LoVo (cell line): ENCODE data around the gene CSTF2.
"Not testable (repeated sequence)": the region's sequence is repeated elsewhere in the genome, so short reads cannot be mapped to it uniquely, and the experiment has no call there.

ENCODE experiments used
- DNase-seq: peaks from one replicate; pipeline ENCODE4 v3.0.0-alpha.2; 2016; ENCODE audit warnings: low spot score

The CSTF2 gene

DNA sequence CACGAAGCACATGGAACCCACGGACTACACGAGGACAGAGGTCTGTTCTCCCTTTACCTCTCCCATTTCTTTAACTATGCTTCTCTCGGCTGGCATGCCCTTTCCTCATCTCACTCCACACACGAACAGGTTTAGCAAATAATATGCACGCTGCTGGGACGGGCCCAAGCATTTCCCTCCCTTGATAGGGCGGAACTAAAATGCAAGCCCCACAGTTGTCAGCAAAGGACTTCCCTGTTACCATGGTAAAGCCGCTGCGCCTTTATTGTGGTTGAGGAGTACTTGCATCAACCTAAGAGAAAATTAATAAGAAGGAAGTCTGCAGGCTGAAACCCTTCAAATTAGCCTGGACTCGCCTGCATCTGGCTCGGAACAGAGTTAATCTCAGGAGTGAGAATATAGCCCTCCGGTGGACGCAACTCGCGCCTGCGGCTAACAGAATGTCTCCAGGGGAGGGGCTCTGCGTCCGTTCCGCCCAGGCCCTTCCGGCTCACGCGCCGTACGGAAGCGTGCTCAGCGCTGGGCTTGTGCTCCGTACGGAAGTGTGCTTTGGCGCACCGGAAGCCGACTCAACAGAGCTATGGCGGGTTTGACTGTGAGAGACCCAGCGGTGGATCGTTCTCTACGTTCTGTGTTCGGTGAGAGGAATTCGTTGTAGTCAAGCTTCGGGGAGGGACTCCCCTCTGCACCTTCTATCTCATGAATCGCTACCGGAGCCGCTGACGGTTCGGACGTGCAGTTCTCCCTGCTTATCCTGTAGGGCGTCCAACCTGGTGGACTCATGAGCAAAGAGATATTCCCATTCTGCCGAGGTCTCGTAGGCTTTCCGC lies at the start of gene CSTF2:
CSTF2 (plus strand) TSS at position 555 of the 830 bp plus-strand sequence; CDS start at position 581, 26 bp downstream.
- peak; percentile 72 for DNase-seq

GRCh38 chrX:100796371-100796770 lies 23.8 kb upstream of the CSTF2 start:
- not testable (repeated sequence) for DNase-seq

GRCh38 chrX:100797359-100797758 lies 22.8 kb upstream of the CSTF2 start:
- no peak for DNase-seq

GRCh38 chrX:100798484-100799214 lies 21.5 kb upstream of the CSTF2 start:
- no peak for DNase-seq

DNA sequence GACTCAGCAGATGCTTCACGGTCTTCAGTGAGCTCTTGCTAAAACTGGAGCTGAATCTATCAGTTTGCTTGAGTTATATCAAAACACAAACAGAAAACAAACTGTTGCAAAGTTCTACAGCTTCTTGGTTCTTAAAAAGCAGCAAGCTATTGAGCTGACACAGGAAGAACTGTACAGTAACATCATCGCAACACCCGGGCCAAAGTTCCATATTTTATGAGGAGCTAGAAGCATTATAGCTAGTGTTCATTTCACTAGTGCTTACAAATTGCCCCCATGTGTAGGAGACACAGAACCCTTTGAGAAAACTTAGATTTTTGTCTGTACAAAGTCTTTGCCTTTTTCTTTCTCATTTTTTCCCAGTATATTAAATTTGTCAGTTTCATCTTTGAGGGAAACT lies 17.3 kb upstream of the CSTF2 start:
- DNase-seq = no peak

- DNase-seq = no peak
These were observed 15.4 kb upstream of the CSTF2 start for GRCh38 chrX:100804780-100805179.

DNA sequence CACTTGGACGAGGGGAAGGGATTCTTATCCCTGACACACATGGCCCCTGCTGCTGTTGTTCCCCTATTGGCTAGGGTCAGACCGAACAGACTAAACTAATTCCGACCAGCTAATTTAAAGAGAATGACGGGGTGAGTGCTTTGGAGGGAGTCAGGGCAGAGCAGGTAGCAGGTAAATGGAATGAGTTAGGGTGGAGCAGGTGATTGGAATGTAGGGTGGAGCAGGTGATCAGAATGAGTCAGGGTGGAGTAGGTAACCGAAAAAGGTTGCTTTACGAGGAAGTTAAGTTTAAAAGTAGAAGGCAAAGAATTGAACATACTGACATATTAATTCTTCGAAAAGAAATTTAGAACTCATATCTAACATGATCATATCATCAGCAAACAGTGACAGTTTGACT lies 11.9 kb upstream of the CSTF2 start:
- not testable (repeated sequence) for DNase-seq

DNA sequence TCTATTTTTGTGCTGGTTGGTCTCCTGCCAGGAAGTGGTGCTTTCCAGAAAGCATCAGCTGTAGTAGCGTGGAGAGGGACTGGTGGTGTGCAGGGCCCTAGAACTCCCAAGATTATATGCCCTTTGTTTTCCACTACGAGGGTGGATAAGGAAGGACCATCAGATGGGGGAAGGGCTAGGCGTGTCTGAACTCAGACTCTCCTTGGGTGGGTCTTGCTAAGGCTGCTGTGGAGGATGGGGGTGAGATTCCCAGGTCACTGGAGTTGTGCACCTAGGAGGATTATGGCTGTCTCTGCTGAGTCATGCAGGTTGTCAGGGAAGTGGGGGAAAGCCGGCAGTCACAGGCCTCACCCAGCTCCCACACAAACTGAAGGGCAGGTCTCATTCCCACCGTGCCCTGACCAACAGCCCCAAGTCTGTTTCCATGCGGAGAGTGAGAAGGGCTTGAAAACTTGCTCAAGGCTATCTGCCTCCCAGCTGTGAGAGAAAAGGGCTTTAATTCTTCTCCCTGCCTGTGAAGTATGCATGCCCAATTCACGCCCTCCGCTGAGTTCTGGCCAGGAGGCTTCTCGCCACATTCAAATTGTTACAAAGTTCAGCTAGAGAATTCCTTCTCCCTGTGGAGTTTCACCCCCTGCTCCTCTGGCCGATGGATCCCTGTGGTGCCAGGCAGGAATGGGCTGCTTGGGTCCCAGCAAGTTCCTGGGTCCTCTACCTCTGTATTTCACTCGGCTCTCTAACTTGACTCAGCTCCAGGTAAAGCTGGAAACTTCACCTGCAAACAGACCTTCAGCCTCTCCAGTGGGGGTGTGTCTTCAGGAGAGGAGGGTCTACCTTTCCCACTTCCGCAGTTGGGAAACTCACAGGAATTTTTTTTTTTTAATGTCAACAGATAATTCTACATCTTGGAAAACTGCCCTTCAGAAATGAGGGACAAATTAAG lies 7.7 kb upstream of the CSTF2 start:
- DNase-seq = peak; percentile 0

DNA sequence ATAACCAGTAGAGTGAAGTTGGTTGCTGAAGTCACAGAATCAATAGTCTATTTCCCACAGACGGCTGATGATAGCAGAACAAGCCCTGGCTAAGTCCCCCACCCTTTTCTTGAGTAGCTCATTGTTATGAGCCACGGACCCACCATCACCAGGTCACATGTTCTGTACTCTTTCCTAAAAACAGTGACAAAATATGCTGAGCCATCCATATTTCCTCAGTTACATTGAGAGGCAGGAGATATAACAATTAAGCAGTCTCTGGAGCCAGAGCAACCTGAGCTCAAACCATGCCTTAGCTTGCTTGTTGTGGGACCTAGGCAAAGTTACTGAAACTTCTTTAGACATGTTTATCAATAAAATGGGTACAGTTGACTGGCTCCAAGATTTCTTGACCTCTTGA lies 2.9 kb upstream of the CSTF2 start:
- no peak for DNase-seq

GRCh38 chrX:100819534-100819836 lies 706 bp upstream of the CSTF2 start:
- DNase-seq = no peak

DNA sequence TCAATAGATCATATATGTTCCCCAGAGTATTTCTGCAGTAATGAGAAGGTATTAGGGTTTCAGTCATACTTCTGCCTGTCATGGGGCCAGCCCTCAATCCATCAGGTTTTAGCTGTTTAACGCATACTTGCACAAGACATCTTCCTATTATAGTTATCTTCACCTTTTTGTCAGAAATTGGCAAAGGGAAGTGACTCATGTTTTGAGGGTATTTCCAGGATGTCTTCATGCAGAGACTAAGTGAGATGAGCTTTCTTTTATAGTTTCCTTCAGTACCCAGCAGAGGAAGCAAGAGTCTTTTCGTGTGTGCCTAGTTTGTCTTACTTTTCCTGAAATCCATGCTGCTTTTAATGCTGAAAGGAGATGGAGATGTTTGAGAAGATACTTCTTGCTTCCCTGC lies 9.5 kb downstream of the CSTF2 start:
- no peak for DNase-seq

DNA sequence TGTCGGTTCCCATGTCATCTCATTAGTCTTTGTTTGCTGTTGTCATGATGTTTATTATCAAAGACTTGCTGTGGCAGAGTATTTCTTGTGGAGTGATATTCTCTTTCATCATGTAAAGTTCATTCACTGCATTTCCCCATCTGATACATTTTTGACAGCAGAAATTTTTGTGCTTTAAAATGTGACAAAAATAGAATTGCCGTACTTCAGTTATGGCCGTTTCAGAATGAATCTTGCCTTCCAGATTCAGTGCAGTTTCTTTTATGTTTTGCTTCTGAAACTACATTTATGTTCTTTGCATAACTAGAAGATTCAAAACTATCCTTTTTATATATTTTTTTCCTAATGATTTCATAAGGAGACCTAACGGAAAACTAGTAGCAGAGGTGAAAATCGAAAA lies 10.0 kb downstream of the CSTF2 start:
- no peak for DNase-seq

GRCh38 chrX:100830547-100830946 lies 10.4 kb downstream of the CSTF2 start:
- no peak for DNase-seq

GRCh38 chrX:100831219-100831946 lies 11.2 kb downstream of the CSTF2 start:
- DNase-seq = no peak

DNA sequence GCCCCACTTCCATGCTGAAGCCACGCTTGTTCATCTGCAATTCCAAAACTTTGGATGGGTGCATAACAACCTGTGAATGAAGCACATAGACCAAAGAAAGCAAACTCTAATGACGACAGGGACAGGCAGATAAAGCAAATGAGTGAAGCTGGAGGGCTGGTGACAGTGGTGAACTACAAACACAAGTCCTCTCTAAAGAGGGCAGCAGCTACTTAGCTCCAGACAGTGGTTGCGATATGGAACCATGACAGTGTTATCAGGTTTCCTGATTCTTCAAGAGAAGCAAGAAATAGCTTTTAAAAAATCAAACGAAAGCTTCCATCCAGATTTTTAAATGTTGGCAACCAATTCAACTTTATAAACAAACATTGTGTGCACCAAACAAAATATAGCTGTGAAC lies 30.1 kb downstream of the CSTF2 start:
- DNase-seq = no peak

- DNase-seq = no peak
These were observed 32.6 kb downstream of the CSTF2 start for GRCh38 chrX:100852810-100853209.

DNA sequence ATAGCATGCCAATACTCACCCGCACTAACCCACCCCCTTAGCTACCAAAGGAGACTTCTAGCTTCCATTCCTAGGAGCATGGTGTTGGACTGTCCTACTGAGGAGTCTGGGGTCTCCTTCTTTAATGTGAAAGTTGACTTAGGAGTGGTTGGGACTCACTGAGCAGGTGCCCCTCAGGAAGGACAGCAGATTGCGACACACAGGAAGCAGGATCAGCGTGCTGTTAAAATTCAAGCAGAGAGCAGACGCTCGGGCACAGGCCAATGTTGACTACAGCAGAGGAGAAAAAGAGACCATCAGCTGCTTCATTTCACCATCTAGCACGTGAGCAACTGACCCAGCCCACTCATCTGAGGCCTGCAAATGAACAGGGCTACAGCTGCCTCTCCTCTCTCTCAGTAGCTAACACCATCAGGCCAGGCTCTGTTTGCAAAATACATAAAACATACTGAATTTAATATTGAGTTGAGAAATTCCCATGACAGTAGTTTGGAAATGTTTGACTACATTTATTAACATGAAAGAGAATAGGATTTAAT lies 43.2 kb downstream of the CSTF2 start:
- no peak for DNase-seq

DNA sequence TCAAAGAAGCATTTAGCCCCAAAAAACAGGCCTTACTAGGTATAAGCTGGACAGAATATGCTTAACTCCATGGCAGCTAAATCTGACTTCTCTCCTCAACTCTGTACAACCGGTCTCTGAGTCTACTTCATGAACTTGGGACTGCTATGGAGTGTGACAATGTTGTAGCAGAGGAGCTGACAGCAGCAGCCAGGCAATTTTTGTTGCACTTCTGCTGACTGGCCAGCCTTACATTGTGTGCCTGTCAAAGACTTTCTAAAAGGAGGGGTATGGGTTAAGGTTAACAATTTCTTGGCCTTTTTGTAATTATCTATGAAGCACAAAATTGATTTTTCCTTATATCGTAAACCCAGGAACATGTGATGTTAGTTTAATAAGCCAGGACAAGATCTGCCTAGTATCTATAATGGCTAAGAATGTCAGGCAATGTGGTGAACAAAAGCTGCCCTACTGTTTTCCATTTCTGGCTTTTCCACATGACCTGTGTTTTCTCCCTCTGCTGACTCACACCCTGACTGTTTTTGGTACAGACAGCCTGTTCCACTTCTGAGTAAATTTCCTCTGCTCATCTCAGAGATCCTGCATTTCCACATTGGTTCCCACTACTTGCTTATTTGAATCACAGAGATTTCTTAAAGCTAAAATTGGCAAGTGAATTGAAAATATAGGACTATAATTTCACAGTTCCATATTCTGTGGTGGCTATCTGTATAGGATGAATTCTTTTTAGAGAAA lies 44.6 kb downstream of the CSTF2 start:
- no peak for DNase-seq

GRCh38 chrX:100868273-100868672 lies 48.1 kb downstream of the CSTF2 start:
- DNase-seq = no peak

GRCh38 chrX:100870527-100870926 lies 50.3 kb downstream of the CSTF2 start:
- no peak for DNase-seq
